GM21737 (cell line): ENCODE data around the gene PDE4D.
A peak's percentile ranks its signal among the peaks of the same experiment; 100 is the strongest.

Source experiments
- ATAC-seq: cut with Tn5 transposase; IDR thresholded peaks from one replicate; pipeline ENCODE4 v1.9.1; 2021; ENCODE audit warnings: mild to moderate bottlenecking, moderate library complexity; ENCODE audit not compliant: unreplicated experiment

Gene PDE4D

GRCh38 chr5:59134471-59135163 is 758.9 kb downstream of the PDE4D start:
- no peak for ATAC-seq

GRCh38 chr5:59133764-59134261 is 759.7 kb downstream of the PDE4D start:
- no peak for ATAC-seq

- ATAC-seq, result no peak
Observed at GRCh38 chr5:59132131-59132530, 761.4 kb downstream of the PDE4D start.

DNA sequence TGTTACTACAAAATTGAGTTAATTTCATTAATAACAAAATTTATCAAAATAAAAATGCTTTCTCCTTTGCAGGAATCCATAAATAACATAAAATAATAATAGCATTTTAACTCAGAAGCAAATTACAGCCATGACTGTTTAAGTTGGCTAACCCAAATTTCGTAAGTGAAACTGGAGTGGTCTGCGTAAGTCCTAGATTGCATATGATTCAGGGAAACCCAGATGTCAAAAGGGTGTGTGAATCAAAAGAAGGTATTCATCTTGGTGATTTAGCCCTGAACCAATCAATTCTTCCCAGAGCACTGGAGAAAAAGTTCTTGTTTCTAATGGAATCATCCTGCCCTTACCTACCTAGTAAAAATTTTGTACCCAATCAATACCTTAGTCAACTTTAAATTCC is 763.1 kb downstream of the PDE4D start:
- no peak for ATAC-seq

- no peak for ATAC-seq
Observed at GRCh38 chr5:59128646-59129290, 764.8 kb downstream of the PDE4D start.

GRCh38 chr5:59126708-59127573 is 766.6 kb downstream of the PDE4D start:
- no peak for ATAC-seq

DNA sequence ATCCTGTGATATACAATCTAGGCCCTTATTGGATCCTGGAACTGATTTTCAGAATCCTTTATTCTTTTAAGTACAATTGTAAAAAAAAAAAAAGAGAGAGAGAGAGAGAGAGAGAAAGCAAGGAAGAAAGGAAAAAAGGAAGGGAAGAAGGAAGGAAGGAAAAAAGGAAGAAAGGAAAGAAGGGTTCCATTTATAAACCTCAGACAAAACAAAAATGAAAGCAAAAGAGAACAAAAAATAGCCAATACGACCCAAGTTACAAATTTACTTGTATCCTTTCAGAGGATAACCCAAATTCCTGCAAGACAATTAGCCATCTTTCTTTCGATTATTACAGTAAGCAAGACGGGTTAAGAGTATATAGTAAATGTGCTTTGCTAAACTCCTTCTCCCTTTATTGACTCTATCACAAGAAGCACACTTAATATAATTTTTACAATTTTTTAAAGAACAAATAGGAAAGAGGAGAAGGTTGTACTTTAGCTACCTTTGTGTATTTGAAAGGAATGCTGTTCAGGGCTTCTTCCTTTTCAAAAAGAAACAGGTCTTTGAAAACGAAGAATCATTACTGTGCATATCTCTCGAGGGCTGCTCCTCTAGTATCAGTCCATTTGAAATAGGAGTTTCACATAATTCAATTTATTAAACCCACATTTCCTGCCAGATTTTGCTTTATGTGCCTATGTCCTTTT is 767.4 kb downstream of the PDE4D start:
- no peak for ATAC-seq

- no peak for ATAC-seq
Observed at GRCh38 chr5:59125011-59125961, 768.2 kb downstream of the PDE4D start.

- peak; percentile 57 for ATAC-seq
Observed at GRCh38 chr5:59123595-59124561, 769.6 kb downstream of the PDE4D start.

DNA sequence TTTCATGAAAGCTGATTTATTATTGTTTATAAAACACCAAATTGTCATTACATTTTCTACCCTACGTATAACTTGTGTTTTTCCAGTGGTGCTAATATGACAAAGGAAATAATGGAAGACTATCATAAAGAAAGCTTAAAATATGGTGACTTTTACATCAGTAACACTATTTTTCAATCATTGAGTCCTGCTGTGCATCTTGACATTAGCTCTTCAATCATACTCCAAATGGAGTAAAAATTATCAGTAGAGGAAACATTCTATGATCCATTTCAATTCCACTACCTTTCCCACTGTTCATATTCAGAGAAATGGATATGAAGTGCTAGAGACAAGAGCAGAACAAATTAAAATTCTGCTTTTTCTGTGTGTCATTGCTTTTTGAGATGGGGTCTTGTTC is 774.0 kb downstream of the PDE4D start:
- no peak for ATAC-seq

GRCh38 chr5:59117320-59117719 is 776.2 kb downstream of the PDE4D start:
- no peak for ATAC-seq

- no peak for ATAC-seq
Observed at GRCh38 chr5:59116231-59116865, 777.2 kb downstream of the PDE4D start.

DNA sequence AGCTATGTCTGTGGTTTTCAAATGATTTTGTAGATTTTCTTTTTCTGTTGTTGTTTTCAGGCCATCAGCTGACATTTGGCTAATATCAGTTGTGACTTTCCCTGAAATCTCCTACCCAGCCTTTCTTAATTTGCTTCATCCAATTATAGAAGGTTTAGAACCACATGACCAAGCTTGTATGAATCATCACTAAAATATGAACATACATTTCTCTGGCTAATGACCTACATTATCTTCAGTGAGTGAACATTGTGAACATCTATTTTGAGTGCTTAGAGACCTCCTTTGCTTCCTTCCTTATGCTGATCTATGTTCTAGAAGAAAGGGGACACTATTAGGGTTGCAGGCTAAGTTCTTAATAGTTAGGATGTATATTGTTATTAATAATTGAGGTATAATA is 778.2 kb downstream of the PDE4D start:
- no peak for ATAC-seq

- no peak for ATAC-seq
Observed at GRCh38 chr5:59109383-59109782, 784.1 kb downstream of the PDE4D start.

DNA sequence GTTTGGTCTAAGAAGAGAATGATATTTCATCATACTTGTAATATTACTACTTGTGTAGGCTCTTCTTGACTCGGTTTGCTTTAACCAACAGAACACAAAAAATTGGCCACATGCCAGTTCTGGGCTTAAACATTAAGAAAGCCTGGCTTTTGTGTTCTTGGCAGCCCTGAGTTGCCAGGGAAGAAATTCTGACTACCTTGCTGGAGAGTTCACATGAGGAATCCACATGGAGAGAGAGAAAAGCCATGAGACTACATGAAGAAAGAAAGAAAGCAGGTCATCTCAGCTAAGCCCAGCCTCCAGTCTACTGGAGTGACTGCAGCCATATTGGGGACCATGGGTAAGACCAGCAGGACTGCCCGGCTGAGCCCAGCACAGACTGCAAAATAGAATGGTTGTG is 785.8 kb downstream of the PDE4D start:
- ATAC-seq, result no peak

- ATAC-seq, result no peak
Observed at GRCh38 chr5:59104400-59105127, 789.0 kb downstream of the PDE4D start.

DNA sequence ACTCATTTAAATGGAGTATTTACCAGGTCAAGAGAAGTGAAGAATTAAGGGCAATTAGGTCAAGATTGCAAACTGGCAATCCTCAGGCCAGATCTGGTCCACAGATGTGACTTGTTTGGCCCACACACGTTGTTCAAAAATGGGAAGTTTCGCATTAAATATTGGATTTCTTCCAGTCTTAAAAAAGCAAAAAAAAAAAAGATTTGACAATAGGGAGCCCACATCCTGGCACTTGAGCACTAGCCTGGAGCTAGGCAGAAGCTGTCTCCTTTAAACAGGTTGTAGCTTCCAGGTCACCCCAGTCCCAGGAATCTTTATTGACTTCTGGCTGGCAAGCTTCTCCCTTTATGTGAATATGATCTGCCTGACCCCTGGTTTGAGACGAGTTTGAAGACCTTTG is 790.2 kb downstream of the PDE4D start:
- no peak for ATAC-seq

- ATAC-seq, result no peak
Observed at GRCh38 chr5:59102437-59102836, 791.1 kb downstream of the PDE4D start.
